Panc1 (cell line): Measurements from ENCODE around the gene SH3BP1.

Experiments
- CTCF ChIP-seq: fragments of 450-650 bp; IDR thresholded peaks from 2 replicates; pipeline ENCODE4 v1.5.1; 2017; ENCODE audit warnings: mild to moderate bottlenecking
- POLR2AphosphoS5 ChIP-seq: IDR thresholded peaks from 2 replicates; pipeline ENCODE4 v1.6.1; 2012; ENCODE audit warnings: mild to moderate bottlenecking, low read depth, low read length, moderate library complexity

- no peak for TF ChIP-seq CTCF
- no peak for TF ChIP-seq POLR2AphosphoS5
Observed at GRCh38 chr22:37594237-37594636, 45.2 kb upstream of the SH3BP1 start.
